GM06990 (cell line): ENCODE measurements around the gene TENT4B.

Experiments used
- DNase-seq: peaks from one replicate; pipeline ENCODE4 v3.0.0-alpha.2; 2011; ENCODE audit not compliant: insufficient read length; ENCODE audit errors: extremely low read depth
- H3K27me3 ChIP-seq: replicated peaks from 2 replicates; pipeline ENCODE4 v1.6.0; 2011; ENCODE audit warnings: low read length; ENCODE audit not compliant: control insufficient read depth, insufficient read depth
- H3K36me3 ChIP-seq: 2 replicates; pipeline ENCODE4 v1.5.1; 2011; ENCODE audit warnings: low read length; ENCODE audit not compliant: control insufficient read depth, insufficient read depth
- H3K4me3 ChIP-seq: replicated peaks from 2 replicates; pipeline ENCODE4 v1.5.1; 2011; ENCODE audit warnings: low read depth, mild to moderate bottlenecking, control low read depth, low read length
- CTCF ChIP-seq: IDR thresholded peaks from 2 replicates; pipeline ENCODE4 v1.5.1; 2011; ENCODE audit warnings: low read length, control low read depth, mild to moderate bottlenecking, inconsistent platforms; ENCODE audit not compliant: insufficient read depth, poor library complexity, severe bottlenecking

Gene TENT4B

GRCh38 chr16:50195756-50196155, 42.6 kb downstream of the TENT4B start:
- TF ChIP-seq CTCF: no peak
- Histone ChIP-seq H3K27me3 (no peaks in the 10 kb centered on the region), H3K4me3 (no peak overlapping the region), H3K36me3 (no peaks in the 10 kb centered on the region)
- DNase-seq: no peak

GRCh38 chr16:50197582-50197981, 44.5 kb downstream of the TENT4B start:
- no peak for DNase-seq
- TF ChIP-seq CTCF: no peak
- H3K27me3 ChIP-seq: no peaks in the 10 kb centered on the region
- H3K36me3 ChIP-seq: no peaks in the 10 kb centered on the region
- H3K4me3 ChIP-seq: no peak overlapping the region

GRCh38 chr16:50198802-50199403, 45.8 kb downstream of the TENT4B start:
- Histone ChIP-seq H3K36me3 (no peaks in the 10 kb centered on the region), H3K4me3 (no peak overlapping the region), H3K27me3 (no peaks in the 10 kb centered on the region)
- no peak for TF ChIP-seq CTCF
- no peak for DNase-seq

- no peak for TF ChIP-seq CTCF
- H3K4me3 ChIP-seq: no peak overlapping the region
- no peak for DNase-seq
Observed at GRCh38 chr16:50201787-50202186, 48.7 kb downstream of the TENT4B start.

GRCh38 chr16:50202926-50203624, 50.0 kb downstream of the TENT4B start:
- Histone ChIP-seq H3K36me3 (no peaks in the 10 kb centered on the region), H3K27me3 (no peaks in the 10 kb centered on the region), H3K4me3 (no peak overlapping the region)
- TF ChIP-seq CTCF: no peak
- no peak for DNase-seq

More at GRCh38 chr16:50201787-50202186, 48.7 kb downstream of the TENT4B start:
- Histone ChIP-seq H3K27me3 (no peaks in the 10 kb centered on the region), H3K36me3 (no peaks in the 10 kb centered on the region)
